Measurements from ENCODE around the gene ETF1.

Gene ETF1

DNA sequence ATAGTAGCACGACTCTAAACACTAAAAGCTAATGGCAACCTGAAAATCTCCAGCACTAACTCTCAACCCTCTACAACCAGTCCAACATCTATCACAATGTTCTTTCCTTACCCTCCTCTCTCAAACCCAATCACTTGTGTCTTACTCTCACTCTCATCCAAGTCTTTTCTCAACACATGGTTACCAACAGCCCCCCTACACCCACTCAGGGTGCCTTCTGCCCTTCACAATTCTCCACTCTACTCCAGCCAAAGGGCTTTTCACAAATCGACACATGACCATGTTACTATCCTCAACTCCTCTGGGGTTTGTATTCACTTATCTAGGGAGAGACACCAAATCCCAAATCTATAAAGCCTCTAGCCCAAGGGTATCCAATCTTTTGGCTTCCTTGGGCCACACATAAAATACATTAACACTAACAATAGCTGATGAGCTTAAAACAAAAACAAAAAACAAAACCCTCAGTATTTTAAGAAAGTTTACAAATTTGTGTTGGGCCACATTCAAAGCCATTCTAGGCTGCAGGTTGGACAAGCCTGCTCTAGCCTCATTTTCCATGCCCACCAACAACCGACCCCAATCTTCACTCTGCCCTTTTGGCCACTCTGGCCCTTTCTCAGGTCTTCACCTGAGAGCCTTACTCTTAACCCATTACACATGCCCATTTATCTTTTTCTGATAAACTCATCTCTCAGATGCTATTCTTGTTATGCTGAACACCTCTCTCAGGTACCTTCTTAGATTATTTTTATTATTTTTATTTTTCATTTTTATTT, 20.5 kb upstream of the ETF1 start:
- in situ Hi-C loops (cut with MboI; ENCODE audit: low sequenced_read_pairs) = no loop called here

GRCh38 chr5:138560971-138561370, 17.9 kb upstream of the ETF1 start:
- in situ Hi-C loops (cut with MboI; ENCODE audit: low sequenced_read_pairs) = no loop called here

DNA sequence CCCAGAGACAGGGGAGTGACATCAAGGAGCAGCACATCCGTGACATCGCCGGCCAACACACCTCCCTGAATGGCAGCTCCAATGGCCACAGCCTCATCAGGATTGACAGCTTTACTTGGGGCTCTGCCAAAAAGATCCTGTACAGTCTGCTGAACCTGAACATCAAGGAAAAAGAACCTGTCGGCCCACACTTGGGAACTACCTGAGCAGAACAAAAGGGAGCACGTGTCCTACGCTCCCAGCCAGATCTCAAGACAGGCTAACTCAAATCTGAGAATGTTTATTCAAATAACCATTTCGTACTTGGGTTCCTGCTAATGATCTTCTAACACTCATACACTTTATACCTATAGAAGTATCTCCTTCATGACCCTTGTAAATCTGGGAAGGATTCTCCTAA, 16.9 kb upstream of the ETF1 start:
- in situ Hi-C loops (cut with MboI; ENCODE audit: low sequenced_read_pairs) = no loop called here

DNA sequence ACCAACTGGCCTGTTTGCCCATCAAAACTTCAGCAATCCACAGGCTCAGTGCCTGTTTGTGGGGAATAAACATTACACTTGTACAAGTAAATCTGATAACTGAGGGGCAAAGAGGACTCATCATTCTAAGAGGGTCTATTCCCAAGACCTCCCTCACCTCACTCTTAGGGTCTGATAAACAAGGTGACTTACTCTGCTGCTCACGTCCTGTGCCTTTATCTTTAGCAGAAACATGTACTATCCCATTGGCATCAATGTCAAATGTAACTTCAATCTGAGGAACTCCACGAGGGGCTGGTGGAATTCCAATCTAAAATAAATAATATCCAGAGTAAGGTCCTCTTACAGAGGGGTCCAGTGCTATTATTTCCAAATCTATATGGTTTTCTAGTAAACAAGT, 14.6 kb upstream of the ETF1 start:
- in situ Hi-C loops (cut with MboI; ENCODE audit: low sequenced_read_pairs) = no loop called here

- in situ Hi-C loops (cut with MboI; ENCODE audit: low sequenced_read_pairs) = no loop called here
Observed at GRCh38 chr5:138554143-138554542, 11.1 kb upstream of the ETF1 start.

DNA sequence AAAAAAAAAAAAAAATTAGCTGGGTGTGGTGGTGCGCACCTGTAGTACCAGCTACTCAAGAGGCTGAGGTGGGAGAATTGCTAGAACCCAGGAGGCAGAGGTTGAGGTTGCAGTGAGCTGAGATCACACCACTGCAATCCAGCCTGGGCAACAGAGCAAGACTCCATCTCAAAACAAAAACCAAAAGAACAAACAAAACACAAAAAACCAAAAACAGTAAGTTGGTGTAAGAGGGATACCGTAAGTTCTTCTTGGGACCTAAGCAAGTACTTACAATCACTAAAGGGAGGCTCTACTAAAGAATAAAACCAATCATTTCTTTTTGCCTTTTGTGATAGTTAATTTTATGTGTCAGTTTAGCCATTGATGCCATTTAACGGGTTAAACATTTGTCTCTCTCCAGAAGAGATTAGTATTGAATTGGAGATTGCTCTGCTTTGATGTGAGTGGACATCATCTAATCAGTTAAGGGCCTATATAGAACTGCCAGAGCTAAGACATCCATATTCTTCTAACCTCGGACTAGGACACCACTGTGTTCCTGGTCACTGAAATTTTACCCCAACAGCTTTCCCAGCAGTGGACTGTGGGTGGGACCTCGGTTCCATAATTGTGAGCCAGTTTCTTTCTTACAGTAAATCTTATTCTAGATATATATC, 10.5 kb upstream of the ETF1 start:
- in situ Hi-C loops (cut with MboI; ENCODE audit: low sequenced_read_pairs) = no loop called here

- in situ Hi-C loops (cut with MboI; ENCODE audit: low sequenced_read_pairs) = no loop called here
Observed at GRCh38 chr5:138552657-138553056, 9.6 kb upstream of the ETF1 start.

DNA sequence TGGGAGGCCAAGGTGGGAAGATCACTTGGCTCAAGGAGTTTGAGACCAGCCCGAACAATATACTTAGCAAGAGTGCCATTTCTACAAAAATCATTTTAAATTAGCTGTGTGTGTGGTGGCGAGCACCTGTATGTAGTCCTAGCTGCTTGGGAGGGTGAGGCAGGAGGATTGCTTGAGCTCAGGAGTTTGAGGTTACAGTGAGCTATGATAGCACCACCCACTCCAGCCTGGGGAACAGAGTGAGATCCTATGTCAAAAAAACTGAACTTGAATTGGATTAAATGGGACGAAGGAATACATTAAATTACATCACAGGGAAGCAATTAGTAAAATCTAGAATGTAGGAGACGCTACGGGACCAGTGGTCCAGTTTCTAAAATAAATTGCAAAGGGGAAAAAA, 6.4 kb upstream of the ETF1 start:
- in situ Hi-C loops (cut with MboI; ENCODE audit: low sequenced_read_pairs) = no loop called here

- in situ Hi-C loops (cut with MboI; ENCODE audit: low sequenced_read_pairs) = no loop called here
Observed at GRCh38 chr5:138545919-138546562, 3.0 kb upstream of the ETF1 start.

DNA sequence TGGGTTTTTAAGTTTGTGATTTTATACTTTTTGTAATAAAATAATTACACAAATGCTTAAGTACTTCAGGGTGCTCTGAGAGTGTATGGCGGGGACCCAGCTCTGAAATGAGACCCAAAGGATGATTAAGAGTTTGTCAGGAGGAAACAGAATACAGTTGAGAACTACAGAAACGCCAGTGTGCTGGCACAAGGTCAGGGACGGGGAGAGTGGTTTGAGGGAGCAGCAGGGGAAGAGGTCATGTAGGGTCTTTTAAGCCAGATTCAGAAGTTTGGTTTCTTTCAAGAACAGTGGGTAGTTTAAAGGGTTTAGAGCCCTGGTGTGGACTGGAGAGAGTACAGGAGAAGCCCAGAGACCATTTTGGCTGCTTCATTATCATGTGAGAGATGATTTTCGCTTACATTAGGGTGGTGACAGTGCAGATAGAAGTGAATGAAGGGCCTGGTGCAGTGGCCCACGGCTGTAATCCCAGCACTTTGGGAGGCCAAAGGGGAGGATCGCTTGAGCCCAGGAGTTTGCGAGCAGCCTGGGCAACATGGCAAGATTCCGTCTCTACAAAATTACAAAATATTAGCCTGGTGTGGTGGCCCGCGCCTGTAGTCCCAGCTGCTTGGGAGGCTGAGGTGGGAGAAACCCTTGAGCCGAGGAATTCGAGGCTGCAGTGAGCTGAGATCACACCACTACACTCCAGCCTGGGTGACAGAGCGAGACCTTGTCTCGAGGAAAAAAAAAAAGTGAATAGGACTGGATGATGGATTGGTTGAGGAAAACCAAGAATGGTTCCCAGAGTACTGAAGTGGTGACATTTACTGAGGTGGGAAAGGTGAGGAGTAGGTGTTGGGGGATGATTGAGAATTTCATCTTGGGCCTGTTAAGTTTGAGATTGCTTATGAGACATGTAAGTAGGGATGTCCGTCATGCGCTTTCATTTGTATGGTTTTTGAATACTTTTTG, 1.4 kb upstream of the ETF1 start:
- in situ Hi-C loops (cut with MboI; ENCODE audit: low sequenced_read_pairs) = no loop called here

DNA sequence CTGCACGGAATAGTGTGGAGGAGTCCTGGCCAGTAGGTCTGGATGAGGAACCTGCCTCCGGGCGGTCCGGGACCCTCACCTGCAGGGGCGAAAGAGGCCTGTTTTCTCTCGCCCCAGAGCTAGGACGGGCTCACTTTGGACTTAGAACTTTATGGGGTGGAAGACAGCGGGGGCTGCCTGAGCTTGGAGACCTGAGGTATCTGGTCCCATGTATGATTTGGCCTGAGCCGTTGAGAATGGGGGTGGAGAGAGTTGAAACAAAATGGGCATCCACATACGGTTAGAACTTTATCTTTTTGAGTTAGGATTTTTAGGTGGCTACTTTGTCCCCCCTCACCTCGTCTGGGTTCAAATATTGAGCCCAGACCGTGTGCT, 681 bp upstream of the ETF1 start:
- in situ Hi-C loops (cut with MboI; ENCODE audit: low sequenced_read_pairs) = no loop called here

GRCh38 chr5:138542180-138542955, 668 bp downstream of the ETF1 start:
- in situ Hi-C loops (cut with MboI; ENCODE audit: low sequenced_read_pairs) = no loop called here

DNA sequence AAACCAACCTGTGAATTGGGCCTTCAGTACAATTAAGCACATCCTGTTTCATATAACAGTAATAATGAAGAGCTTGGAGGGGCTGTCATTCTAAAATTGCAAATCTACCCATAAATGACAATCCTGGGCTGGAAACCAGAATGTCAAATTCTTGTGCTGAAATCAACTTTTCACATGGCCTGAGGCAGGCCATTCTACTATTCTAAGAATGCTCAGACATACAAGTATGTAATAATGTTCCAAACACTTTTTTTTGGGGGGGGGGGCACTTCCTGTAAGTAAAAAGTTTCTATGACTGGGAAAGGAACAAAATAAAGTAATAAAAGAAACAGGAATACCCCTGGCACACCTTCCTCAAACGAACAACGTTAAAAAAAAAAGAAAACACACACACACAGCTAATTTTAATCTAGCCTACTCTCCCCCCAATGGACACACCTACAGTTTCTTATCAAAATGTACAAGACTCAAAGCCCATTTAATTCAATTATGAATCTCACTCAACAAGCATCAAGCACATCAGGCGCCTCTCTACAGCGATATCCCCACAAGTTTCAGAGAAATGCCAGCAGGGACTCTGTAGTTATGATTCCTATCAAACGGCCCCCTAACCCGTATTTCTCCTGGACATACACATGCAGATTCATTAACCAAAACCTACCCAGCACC, 1.4 kb downstream of the ETF1 start:
- in situ Hi-C loops (cut with MboI; ENCODE audit: low sequenced_read_pairs) = no loop called here

DNA sequence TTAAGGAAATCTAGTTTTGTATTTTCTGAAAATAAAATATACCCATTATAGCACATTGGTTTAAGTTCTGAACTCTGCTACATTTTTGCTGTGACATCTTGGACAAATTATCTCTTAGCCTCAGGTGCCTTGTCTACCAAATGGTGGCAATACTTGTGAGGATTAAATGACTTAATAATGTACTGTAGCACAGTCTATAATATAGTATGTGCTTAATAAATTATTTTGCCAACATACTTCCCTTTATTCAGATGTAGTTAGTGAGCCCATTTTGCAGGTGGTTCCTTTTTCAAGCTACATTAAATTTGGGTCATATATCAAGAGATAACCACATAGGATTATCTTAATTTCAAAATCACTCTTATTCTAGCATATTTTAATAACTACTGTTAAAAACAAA, 3.2 kb downstream of the ETF1 start:
- in situ Hi-C loops (cut with MboI; ENCODE audit: low sequenced_read_pairs) = no loop called here

DNA sequence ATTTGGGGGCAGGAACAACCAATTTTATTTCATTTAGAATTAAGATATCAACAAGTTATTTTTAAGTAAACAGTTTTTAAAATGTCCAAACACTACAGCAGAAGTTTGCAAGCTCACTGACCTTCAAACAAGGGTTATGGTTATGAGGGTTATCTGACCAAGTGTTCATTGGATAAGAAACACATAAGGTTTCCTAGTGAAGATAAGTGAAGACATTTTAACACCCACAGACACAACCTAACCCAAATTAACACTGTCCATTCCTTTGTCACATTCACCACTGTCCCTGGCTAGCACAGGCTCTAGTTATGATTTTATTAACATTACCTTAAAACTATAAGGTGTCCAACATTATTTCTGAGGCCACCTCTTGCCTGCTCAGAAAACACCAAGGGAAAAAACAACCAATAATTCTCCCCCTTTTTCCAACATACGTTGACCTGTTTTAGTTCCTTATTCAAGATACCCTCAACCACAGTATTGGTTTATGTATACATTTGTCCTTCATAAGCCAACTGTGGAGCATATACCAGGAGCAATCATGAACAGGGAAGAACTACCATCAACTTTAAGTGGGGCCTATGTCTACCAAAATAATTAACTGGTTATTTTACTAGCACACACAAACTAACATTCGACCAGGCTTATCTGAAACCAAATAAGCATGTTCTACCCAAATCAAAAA, 4.0 kb downstream of the ETF1 start:
- in situ Hi-C loops (cut with MboI; ENCODE audit: low sequenced_read_pairs) = no loop called here

DNA sequence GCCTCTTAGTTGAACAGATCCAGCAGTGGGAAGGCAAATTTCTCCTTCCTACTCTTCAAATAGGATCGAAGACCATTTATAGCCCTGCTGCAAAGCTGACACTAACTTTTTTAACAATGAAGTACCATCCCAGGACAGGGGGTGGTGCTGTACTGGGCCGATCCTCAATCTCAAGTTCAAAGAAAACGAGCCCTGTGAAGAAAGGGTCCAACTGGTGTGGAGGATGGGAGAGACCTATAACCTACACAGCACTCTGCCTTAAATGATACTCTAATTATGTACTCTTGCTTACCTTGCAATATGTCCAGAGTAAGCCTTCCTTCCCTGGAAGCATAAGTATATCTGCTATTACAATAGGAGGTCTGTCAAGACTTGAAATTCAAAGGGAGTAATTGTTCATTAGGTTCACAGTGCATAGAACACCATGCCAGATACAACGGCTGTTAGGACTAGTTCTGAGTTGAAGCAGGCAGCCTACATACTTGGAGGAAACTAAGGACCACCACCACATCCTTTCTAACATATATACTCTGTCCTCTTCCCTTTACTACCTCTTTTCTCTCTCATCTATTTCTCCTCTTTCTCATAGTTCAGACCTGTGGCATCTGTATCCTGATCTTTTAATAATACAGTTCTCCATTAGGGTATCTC, 6.2 kb downstream of the ETF1 start:
- in situ Hi-C loops (cut with MboI; ENCODE audit: low sequenced_read_pairs) = no loop called here

DNA sequence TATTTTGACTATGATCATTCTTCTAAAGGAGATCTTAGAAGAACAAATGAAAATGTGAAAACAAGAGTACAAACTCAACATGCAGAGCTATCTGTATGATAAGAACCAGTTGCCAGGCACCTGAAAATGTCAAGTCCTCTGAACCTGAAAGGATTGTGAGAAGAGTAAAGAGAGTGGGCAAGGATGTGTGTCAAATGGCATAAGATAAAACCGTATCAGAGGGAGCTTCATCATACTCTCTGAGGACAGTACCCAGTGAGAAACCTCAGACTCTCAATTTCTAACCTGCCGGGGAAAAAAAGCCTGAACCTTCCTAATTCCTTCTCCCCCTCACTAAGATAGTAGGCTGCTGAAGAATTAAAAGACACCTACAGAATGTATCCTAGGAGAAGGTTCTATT, 6.8 kb downstream of the ETF1 start:
- in situ Hi-C loops (cut with MboI; ENCODE audit: low sequenced_read_pairs) = no loop called here

DNA sequence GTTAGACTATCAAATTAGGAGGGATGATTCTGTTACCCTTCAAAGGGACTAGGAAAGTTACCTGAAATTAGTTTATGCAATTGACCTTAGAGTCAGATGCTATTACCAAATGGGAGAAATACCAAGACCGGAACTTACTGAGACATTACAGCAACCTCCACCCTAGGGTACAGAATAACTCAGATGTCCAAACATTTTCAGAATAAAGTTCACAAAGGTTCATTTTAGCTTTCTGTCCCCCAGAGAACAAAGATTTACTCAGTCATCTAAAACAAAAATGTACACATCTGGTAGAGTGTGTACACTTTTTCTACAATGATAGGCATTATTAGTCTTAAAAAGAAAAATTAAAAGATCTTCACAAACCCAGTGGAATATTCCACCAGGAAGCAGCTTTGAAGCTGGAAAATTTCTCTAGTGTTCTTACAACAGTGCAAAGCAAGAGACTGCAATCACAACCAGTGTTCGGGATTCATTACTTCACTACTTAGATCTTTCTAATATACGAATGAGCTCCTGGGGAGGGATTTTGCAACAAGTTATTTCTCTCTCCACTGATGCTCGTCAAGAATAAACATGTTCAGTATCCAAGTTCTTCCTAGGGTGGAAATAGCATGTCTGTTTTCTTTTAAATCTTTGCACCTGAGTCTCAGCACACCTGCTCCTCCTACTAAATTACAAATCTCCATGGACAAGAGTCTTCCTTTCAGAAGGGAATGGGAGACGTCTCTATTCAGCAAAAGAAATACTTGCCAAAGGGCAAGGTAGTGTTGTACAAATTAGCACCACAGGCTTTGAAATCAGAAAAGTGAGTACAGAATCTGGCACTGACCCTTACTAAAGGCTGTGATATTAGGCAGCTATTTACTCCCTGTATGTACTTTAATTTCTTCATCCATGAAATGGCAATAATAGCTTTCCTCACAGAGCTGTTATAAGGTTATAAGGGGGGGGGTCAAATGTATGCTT, 8.8 kb downstream of the ETF1 start:
- in situ Hi-C loops (cut with MboI; ENCODE audit: low sequenced_read_pairs) = no loop called here

All from HL-60/S4 treated with retinoic acid at 250 ng/mL for 4 days and 3 days (cell line).